HEK293T (cell line): ENCODE data around the gene CLOCK.

Experiments
- SP1 ChIP-seq: fragments of 450-650 bp; IDR thresholded peaks from 2 replicates; pipeline ENCODE4 v1.6.1; 2017
- TF ChIP-seq, protein P1 (sequence below): fragments of 450-650 bp; IDR thresholded peaks from 2 replicates; pipeline ENCODE4 v1.6.1; 2016

DNA sequence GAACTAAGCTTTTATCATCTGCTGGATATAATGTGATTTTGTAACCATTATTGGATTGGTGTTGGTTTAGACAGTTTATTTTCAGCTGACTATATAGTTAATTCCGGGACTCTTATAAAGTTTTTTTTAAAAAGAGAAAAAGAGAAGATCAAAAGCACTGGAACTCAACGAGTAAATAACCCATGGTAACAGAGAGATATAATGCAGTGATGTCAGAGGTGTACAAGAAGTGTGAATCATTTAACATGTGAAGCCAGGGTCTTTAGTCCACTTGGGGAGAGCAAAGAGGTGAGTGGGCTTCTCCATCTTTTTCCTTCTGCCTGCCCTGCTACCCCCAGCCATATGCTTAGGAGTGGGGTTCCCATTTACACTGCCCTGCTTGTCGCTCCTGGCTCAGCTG lies 147.7 kb downstream of the CLOCK start:
- no peak for TF ChIP-seq SP1
- TF ChIP-seq, protein P1, sequence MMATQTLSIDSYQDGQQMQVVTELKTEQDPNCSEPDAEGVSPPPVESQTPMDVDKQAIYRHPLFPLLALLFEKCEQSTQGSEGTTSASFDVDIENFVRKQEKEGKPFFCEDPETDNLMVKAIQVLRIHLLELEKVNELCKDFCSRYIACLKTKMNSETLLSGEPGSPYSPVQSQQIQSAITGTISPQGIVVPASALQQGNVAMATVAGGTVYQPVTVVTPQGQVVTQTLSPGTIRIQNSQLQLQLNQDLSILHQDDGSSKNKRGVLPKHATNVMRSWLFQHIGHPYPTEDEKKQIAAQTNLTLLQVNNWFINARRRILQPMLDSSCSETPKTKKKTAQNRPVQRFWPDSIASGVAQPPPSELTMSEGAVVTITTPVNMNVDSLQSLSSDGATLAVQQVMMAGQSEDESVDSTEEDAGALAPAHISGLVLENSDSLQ, result no peak
